IMR-90 (cell line): Measurements from ENCODE around the gene EPB41L4A. TPM values are rescaled to one million over a fixed set of nuclear protein-coding genes. Genes with fewer than 3 reads are reported as not detected.

Source experiments
- ATAC-seq: fragments of 200-7000 bp; cut with Tn5 transposase; 2 replicates; pipeline ENCODE4 v1.9.1; 2020; ENCODE audit warnings: low read depth, mild to moderate bottlenecking, moderate library complexity
- BruUV-seq: library from RNA; stranded (reverse); fragments of 400-500 nt; replicated peaks from 2 replicates; lab custom pipeline; 2021; lab: Mats Ljungman, UMichigan
- CTCF ChIA-PET: fragments of 300-600 bp; formaldehyde crosslinking; extraction: SDS; loops from one replicate; lab custom pipeline; 2021; ENCODE audit warnings: antibody characterized with exemption; lab: Yijun Ruan, JAX
- POLR2A ChIA-PET: fragments of 300-600 bp; sonication (Branson Sonifier 250); formaldehyde crosslinking; loops from one replicate; lab custom pipeline; 2022; ENCODE audit warnings: antibody characterized with exemption; ENCODE audit not compliant: unreplicated experiment; lab: Charles Lee
- DNase-seq: peaks from one replicate; pipeline ENCODE4 v3.0.0; 2013
- H2AFZ ChIP-seq: replicated peaks from 2 replicates; pipeline ENCODE3; 2013; ENCODE audit warnings: low read length, mild to moderate bottlenecking; ENCODE audit not compliant: poor library complexity
- H2AK5ac ChIP-seq: 2 replicates; pipeline ENCODE4 v1.6.1; 2013; ENCODE audit warnings: low read depth, low read length, inconsistent platforms
- H2AK9ac ChIP-seq: replicated peaks from 2 replicates; pipeline ENCODE3; 2013; ENCODE audit warnings: mild to moderate bottlenecking, low read depth, low read length, moderate library complexity; ENCODE audit not compliant: poor library complexity
- H2BK120ac ChIP-seq: 2 replicates; pipeline ENCODE4 v1.6.1; 2013; ENCODE audit warnings: low read depth, low read length, inconsistent platforms
- H2BK15ac ChIP-seq: 3 replicates; pipeline ENCODE4 v1.6.1; 2013; ENCODE audit warnings: low read depth, low read length, inconsistent platforms
- H2BK20ac ChIP-seq: 2 replicates; pipeline ENCODE4 v1.6.1; 2013; ENCODE audit warnings: low read depth, mild to moderate bottlenecking, inconsistent platforms, low read length, moderate library complexity
- H2BK5ac ChIP-seq: 2 replicates; pipeline ENCODE4 v1.6.1; 2013; ENCODE audit warnings: mild to moderate bottlenecking, low read depth, low read length, inconsistent platforms; ENCODE audit not compliant: poor library complexity, severe bottlenecking
- H3K14ac ChIP-seq: replicated peaks from 2 replicates; pipeline ENCODE4 v1.6.1; 2013; ENCODE audit warnings: low read depth, low read length, inconsistent platforms
- H3K18ac ChIP-seq: 2 replicates; pipeline ENCODE4 v1.6.1; 2013; ENCODE audit warnings: low read depth, low read length, control low read depth
- H3K23ac ChIP-seq: 2 replicates; pipeline ENCODE4 v1.6.1; 2013; ENCODE audit warnings: low read depth, low read length, inconsistent platforms
- H3K27ac ChIP-seq: 2 replicates; pipeline ENCODE4 v1.5.1; 2013; ENCODE audit warnings: mild to moderate bottlenecking, control low read depth, low read length; ENCODE audit not compliant: insufficient read depth
- H3K27me3 ChIP-seq: 2 replicates; pipeline ENCODE4 v1.6.1; 2013; ENCODE audit warnings: low read length; ENCODE audit not compliant: control insufficient read depth, insufficient read depth
- H3K36me3 ChIP-seq: 2 replicates; pipeline ENCODE4 v1.6.1; 2013; ENCODE audit warnings: low read length, mixed read lengths; ENCODE audit not compliant: control insufficient read depth, insufficient read depth
- H3K4ac ChIP-seq: 2 replicates; pipeline ENCODE4 v1.6.1; 2013; ENCODE audit warnings: low read depth, low read length, inconsistent platforms
- H3K4me1 ChIP-seq: 2 replicates; pipeline ENCODE4 v1.6.1; 2013; ENCODE audit warnings: low read length, mixed read lengths; ENCODE audit not compliant: control insufficient read depth, insufficient read depth
- H3K4me2 ChIP-seq: 2 replicates; pipeline ENCODE4 v1.6.1; 2013; ENCODE audit warnings: low read depth, mild to moderate bottlenecking, control low read depth, low read length, moderate library complexity
- H3K4me3 ChIP-seq: 2 replicates; pipeline ENCODE4 v1.5.1; 2013; ENCODE audit warnings: low read depth, mild to moderate bottlenecking, control low read depth, low read length, moderate library complexity; ENCODE audit not compliant: insufficient read depth
- H3K56ac ChIP-seq: 2 replicates; pipeline ENCODE4 v1.6.1; 2013; ENCODE audit warnings: low read length, inconsistent platforms; ENCODE audit not compliant: insufficient read depth; ENCODE audit errors: extremely low read depth
- H3K79me1 ChIP-seq, 2 experiments: 2 replicates each; pipeline ENCODE4 v1.6.1; 2013; ENCODE audit warnings: low read length in 2 of 2, inconsistent platforms in 1 of 2, low read depth in 1 of 2
- H3K9ac ChIP-seq: 2 replicates; pipeline ENCODE4 v1.6.1; 2013; ENCODE audit warnings: low read depth, low read length, control low read depth
- H3K9me1 ChIP-seq: 2 replicates; pipeline ENCODE4 v1.6.1; 2013; ENCODE audit warnings: low read length, inconsistent platforms; ENCODE audit not compliant: insufficient read depth
- H3K9me3 ChIP-seq: 2 replicates; pipeline ENCODE4 v1.6.1; 2013; ENCODE audit warnings: low read length; ENCODE audit not compliant: control insufficient read depth, insufficient read depth
- H4K20me1 ChIP-seq: 2 replicates; pipeline ENCODE4 v1.6.1; 2013; ENCODE audit warnings: low read length, inconsistent platforms; ENCODE audit not compliant: insufficient read depth
- H4K5ac ChIP-seq: 2 replicates; pipeline ENCODE4 v1.6.1; 2013; ENCODE audit warnings: mild to moderate bottlenecking, low read depth, low read length, control low read depth
- H4K8ac ChIP-seq, 2 experiments: 2 replicates each; pipeline ENCODE4 v1.6.1; 2013; ENCODE audit warnings: low read depth in 2 of 2, low read length in 2 of 2, control low read depth in 1 of 2, inconsistent platforms in 1 of 2
- H4K91ac ChIP-seq: 2 replicates; pipeline ENCODE4 v1.6.1; 2013; ENCODE audit warnings: low read depth, low read length, inconsistent platforms; ENCODE audit not compliant: insufficient read depth
- BHLHE40 ChIP-seq: fragments of 150-350 bp; IDR thresholded peaks from 2 replicates; pipeline ENCODE4 v1.6.1; 2016; ENCODE audit warnings: mild to moderate bottlenecking, low read depth, low read length
- CHD1 ChIP-seq: IDR thresholded peaks from 2 replicates; pipeline ENCODE4 v1.6.1; 2012; ENCODE audit warnings: low read depth, low read length, improper control_type of control experiment
- CTCF ChIP-seq: conservative IDR thresholded peaks from 2 replicates; pipeline ENCODE4 v1.5.1; 2012; ENCODE audit warnings: mild to moderate bottlenecking, low read depth, low read length, improper control_type of control experiment
- FOS ChIP-seq: fragments of 150-350 bp; IDR thresholded peaks from 2 replicates; pipeline ENCODE4 v1.6.1; 2016; ENCODE audit warnings: low read depth, low read length
- MAFK ChIP-seq: IDR thresholded peaks from 2 replicates; pipeline ENCODE4 v1.6.1; 2012; ENCODE audit warnings: low read depth, low read length, improper control_type of control experiment
- MAZ ChIP-seq: IDR thresholded peaks from 2 replicates; pipeline ENCODE4 v1.6.1; 2012; ENCODE audit warnings: low read depth, mild to moderate bottlenecking, low read length, improper control_type of control experiment, moderate library complexity, borderline replicate concordance
- MXI1 ChIP-seq: IDR thresholded peaks from 2 replicates; pipeline ENCODE4 v1.6.1; 2012; ENCODE audit warnings: low read depth, mild to moderate bottlenecking, low read length, moderate library complexity, borderline replicate concordance
- NFE2L2 ChIP-seq: fragments of 150-350 bp; IDR thresholded peaks from 2 replicates; pipeline ENCODE4 v1.6.1; 2016; ENCODE audit warnings: low read depth, mild to moderate bottlenecking, low read length
- POLR2A ChIP-seq: IDR thresholded peaks from 2 replicates; pipeline ENCODE4 v1.6.1; 2012; ENCODE audit warnings: mild to moderate bottlenecking, low read depth, low read length
- RAD21 ChIP-seq: IDR thresholded peaks from 2 replicates; pipeline ENCODE4 v1.6.1; 2012; ENCODE audit warnings: low read length, improper control_type of control experiment
- RCOR1 ChIP-seq: IDR thresholded peaks from 2 replicates; pipeline ENCODE4 v1.6.1; 2012; ENCODE audit warnings: mild to moderate bottlenecking, low read length, improper control_type of control experiment; ENCODE audit not compliant: insufficient replicate concordance
- RFX5 ChIP-seq: IDR thresholded peaks from 2 replicates; pipeline ENCODE4 v1.8.0; 2012; ENCODE audit warnings: low read depth, mild to moderate bottlenecking, low read length, moderate library complexity
- USF2 ChIP-seq: fragments of 150-350 bp; IDR thresholded peaks from 2 replicates; pipeline ENCODE4 v1.6.1; 2017; ENCODE audit warnings: mild to moderate bottlenecking, antibody characterized with exemption, low read length, low read depth
- dilution Hi-C: fragments of 300-500 bp; cut with HindIII; formaldehyde crosslinking; loops from one replicate; pipeline ENCODE4 v1.14.3; 2018; ENCODE audit warnings: low sequenced_read_pairs; ENCODE audit not compliant: unreplicated experiment
- in situ Hi-C: fragments of 300-500 bp; cut with MboI; formaldehyde crosslinking; loops from 3 replicates; pipeline ENCODE4 v1.14.3; 2019; ENCODE audit warnings: low sequenced_read_pairs, inconsistent platforms, mixed read lengths
- intact Hi-C: fragments of 100-400 bp; cut with micrococcal nuclease; formaldehyde crosslinking; loops from 2 replicates; pipeline ENCODE4 v1.10.0; 2022
- polyA plus RNA-seq, 3 experiments: library from polyadenylated mRNA; depleted of rRNA; stranded (reverse); fragments of >200 nt; gene quantifications; 2 replicates each; pipeline ENCODE4 v1.2.3, GENCODE V29; 2012; ENCODE audit warnings: low replicate concordance in 1 of 3
- total RNA-seq: library from RNA; depleted of rRNA; stranded (reverse); fragments of >200 nt; gene quantifications from 2 replicates; pipeline ENCODE4 v1.2.3, GENCODE V29; 2012

The EPB41L4A gene
- total and polyA plus RNA-seq, 2 of the 4 experiments (the other 2 are of a cell fraction), result under 0.01 to 0.02 TPM

GRCh38 chr5:112372543-112372942 lies 46.5 kb downstream of the EPB41L4A start:
- H2BK120ac ChIP-seq, result no peak overlapping the region
- H3K18ac ChIP-seq, result no peak overlapping the region
- no peaks in the 10 kb centered on the region for H3K9me3 ChIP-seq
- H2AFZ ChIP-seq, result no peak overlapping the region
- intact Hi-C loops (no loop called here), dilution Hi-C loops (no loop called here), in situ Hi-C loops (no loop called here)
- no peaks in the 10 kb centered on the region for H3K36me3 ChIP-seq
- ChIA-PET POLR2A (no interaction called here), CTCF (no interaction called here)
- H4K20me1 ChIP-seq, result no peaks in the 10 kb centered on the region
- no peak overlapping the region for H3K4ac ChIP-seq
- H3K79me1 ChIP-seq, result no peaks in the 10 kb centered on the region
- H3K4me2 ChIP-seq, result no peak overlapping the region
- no peak overlapping the region for H4K8ac ChIP-seq
- no peak overlapping the region for H2BK20ac ChIP-seq
- H3K9ac ChIP-seq, result no peak overlapping the region
- H3K4me3 ChIP-seq, result no peak overlapping the region
- no peak for TF ChIP-seq RCOR1
- no peak for TF ChIP-seq RAD21
- TF ChIP-seq USF2, result no peak
- TF ChIP-seq NFE2L2, result no peak
- TF ChIP-seq BHLHE40, result no peak
- TF ChIP-seq POLR2A, result no peak
- TF ChIP-seq FOS, result no peak
- no peak for TF ChIP-seq MAFK
- no peak for TF ChIP-seq MXI1
- no peak for TF ChIP-seq CHD1
- no peak for TF ChIP-seq CTCF
- TF ChIP-seq MAZ, result no peak
- TF ChIP-seq RFX5, result no peak
- H3K27ac ChIP-seq, result no peak overlapping the region
- H3K9me1 ChIP-seq, result no peaks in the 10 kb centered on the region
- H3K23ac ChIP-seq, result no peak overlapping the region
- DNase-seq (no peak), ATAC-seq (no peak)
- no peak overlapping the region for H2BK15ac ChIP-seq
- H4K5ac ChIP-seq, result no peak overlapping the region
- no TSS peak for BruUV-seq
- no peaks in the 10 kb centered on the region for H3K27me3 ChIP-seq
- no peak overlapping the region for H3K56ac ChIP-seq
- no peak overlapping the region for H2AK5ac ChIP-seq
- no peak overlapping the region for H2AK9ac ChIP-seq
- H3K14ac ChIP-seq, result no peak overlapping the region
- no peak overlapping the region for H4K91ac ChIP-seq
- H2BK5ac ChIP-seq, result no peak overlapping the region
- H3K4me1 ChIP-seq, result no peaks in the 10 kb centered on the region
